IPS-18a (cell line): ENCODE measurements around the gene STXBP4.

ENCODE experiments used
- H3K27ac ChIP-seq: one replicate; pipeline ENCODE4 v1.5.1; 2013; ENCODE audit warnings: low read length
- H3K27me3 ChIP-seq: one replicate; pipeline ENCODE4 v1.6.1; 2013; ENCODE audit warnings: mild to moderate bottlenecking, low read length; ENCODE audit not compliant: control insufficient read depth, insufficient read depth
- H3K36me3 ChIP-seq: one replicate; pipeline ENCODE4 v1.6.1; 2013; ENCODE audit warnings: low read depth, low read length; ENCODE audit not compliant: control insufficient read depth
- H3K4me1 ChIP-seq: one replicate; pipeline ENCODE4 v1.6.1; 2013; ENCODE audit warnings: low read depth, low read length; ENCODE audit not compliant: control insufficient read depth
- H3K4me3 ChIP-seq: one replicate; pipeline ENCODE4 v1.5.1; 2013; ENCODE audit warnings: low read length
- H3K9ac ChIP-seq: one replicate; pipeline ENCODE4 v1.6.1; 2013; ENCODE audit warnings: mild to moderate bottlenecking, low read length, moderate library complexity
- H3K9me3 ChIP-seq: one replicate; pipeline ENCODE4 v1.6.1; 2013; ENCODE audit warnings: low read depth, low read length; ENCODE audit not compliant: control insufficient read depth

STXBP4 gene

GRCh38 chr17:54971901-54972300, 3.3 kb downstream of the STXBP4 start:
- Histone ChIP-seq H3K36me3 (no peaks in the 10 kb centered on the region), H3K4me1 (peaks cover 4% of the 10 kb centered on the region), H3K27ac (no peak overlapping the region), H3K9me3 (no peaks in the 10 kb centered on the region), H3K4me3 (no peak overlapping the region), H3K9ac (no peak overlapping the region), H3K27me3 (no peaks in the 10 kb centered on the region)

GRCh38 chr17:54972406-54973138, 4.0 kb downstream of the STXBP4 start:
- peaks cover 4% of the 10 kb centered on the region for H3K4me1 ChIP-seq
- H3K9ac ChIP-seq, result no peak overlapping the region
- H3K27ac ChIP-seq, result no peak overlapping the region
- H3K4me3 ChIP-seq, result no peak overlapping the region
- no peaks in the 10 kb centered on the region for H3K36me3 ChIP-seq
- H3K27me3 ChIP-seq, result no peaks in the 10 kb centered on the region
- no peaks in the 10 kb centered on the region for H3K9me3 ChIP-seq

- Histone ChIP-seq H3K4me1 (peaks cover 2% of the 10 kb centered on the region), H3K36me3 (no peaks in the 10 kb centered on the region), H3K9me3 (no peaks in the 10 kb centered on the region), H3K27me3 (no peaks in the 10 kb centered on the region), H3K4me3 (no peak overlapping the region), H3K9ac (no peak overlapping the region), H3K27ac (no peak overlapping the region)
Measured at GRCh38 chr17:54974759-54975158, 6.2 kb downstream of the STXBP4 start.

GRCh38 chr17:54976316-54976715, 7.8 kb downstream of the STXBP4 start:
- H3K27ac ChIP-seq, result no peak overlapping the region
- H3K27me3 ChIP-seq, result no peaks in the 10 kb centered on the region
- H3K4me1 ChIP-seq, result no peaks in the 10 kb centered on the region
- H3K9me3 ChIP-seq, result peaks cover 5% of the 10 kb centered on the region
- H3K4me3 ChIP-seq, result no peak overlapping the region
- no peaks in the 10 kb centered on the region for H3K36me3 ChIP-seq
- no peak overlapping the region for H3K9ac ChIP-seq

GRCh38 chr17:54977744-54978143, 9.2 kb downstream of the STXBP4 start:
- Histone ChIP-seq H3K4me1 (no peaks in the 10 kb centered on the region), H3K27ac (no peak overlapping the region), H3K9me3 (peaks cover 5% of the 10 kb centered on the region)

GRCh38 chr17:54979657-54980056, 11.1 kb downstream of the STXBP4 start:
- Histone ChIP-seq H3K4me1 (no peaks in the 10 kb centered on the region), H3K9ac (no peak overlapping the region), H3K36me3 (no peaks in the 10 kb centered on the region), H3K27me3 (no peaks in the 10 kb centered on the region), H3K27ac (no peak overlapping the region), H3K9me3 (peaks cover 5% of the 10 kb centered on the region), H3K4me3 (no peak overlapping the region)

More at GRCh38 chr17:54977744-54978143, 9.2 kb downstream of the STXBP4 start:
- H3K36me3 ChIP-seq, result no peaks in the 10 kb centered on the region
- H3K9ac ChIP-seq, result no peak overlapping the region
- no peak overlapping the region for H3K4me3 ChIP-seq
- no peaks in the 10 kb centered on the region for H3K27me3 ChIP-seq

- Histone ChIP-seq H3K4me1 (no peaks in the 10 kb centered on the region), H3K27ac (no peak overlapping the region), H3K4me3 (no peak overlapping the region), H3K9me3 (peaks cover 5% of the 10 kb centered on the region), H3K36me3 (no peaks in the 10 kb centered on the region), H3K9ac (no peak overlapping the region), H3K27me3 (no peaks in the 10 kb centered on the region)
Measured at GRCh38 chr17:54980375-54980774, 11.8 kb downstream of the STXBP4 start.

GRCh38 chr17:54982399-54982798, 13.8 kb downstream of the STXBP4 start:
- Histone ChIP-seq H3K9ac (no peak overlapping the region), H3K36me3 (peaks cover 1% of the 10 kb centered on the region), H3K9me3 (peaks cover 5% of the 10 kb centered on the region), H3K27me3 (no peaks in the 10 kb centered on the region), H3K27ac (no peak overlapping the region), H3K4me3 (no peak overlapping the region), H3K4me1 (no peaks in the 10 kb centered on the region)

- Histone ChIP-seq H3K9me3 (peaks cover 5% of the 10 kb centered on the region), H3K27ac (no peak overlapping the region), H3K4me3 (no peak overlapping the region), H3K36me3 (peaks cover 3% of the 10 kb centered on the region), H3K4me1 (no peaks in the 10 kb centered on the region), H3K9ac (no peak overlapping the region), H3K27me3 (no peaks in the 10 kb centered on the region)
Measured at GRCh38 chr17:54983260-54983659, 14.7 kb downstream of the STXBP4 start.

GRCh38 chr17:54985476-54985875, 16.9 kb downstream of the STXBP4 start:
- H3K27ac ChIP-seq, result no peak overlapping the region
- no peak overlapping the region for H3K9ac ChIP-seq
- H3K9me3 ChIP-seq, result peaks cover 2% of the 10 kb centered on the region
- no peak overlapping the region for H3K4me3 ChIP-seq
- H3K36me3 ChIP-seq, result peaks cover 3% of the 10 kb centered on the region
- no peaks in the 10 kb centered on the region for H3K27me3 ChIP-seq
- no peaks in the 10 kb centered on the region for H3K4me1 ChIP-seq

GRCh38 chr17:54990118-54990517, 21.6 kb downstream of the STXBP4 start:
- Histone ChIP-seq H3K4me1 (no peaks in the 10 kb centered on the region), H3K9me3 (no peaks in the 10 kb centered on the region), H3K27me3 (no peaks in the 10 kb centered on the region), H3K27ac (no peak overlapping the region), H3K4me3 (no peak overlapping the region), H3K36me3 (peaks cover 8% of the 10 kb centered on the region), H3K9ac (no peak overlapping the region)

- Histone ChIP-seq H3K36me3 (peaks cover 8% of the 10 kb centered on the region), H3K4me3 (no peak overlapping the region), H3K9ac (no peak overlapping the region), H3K9me3 (no peaks in the 10 kb centered on the region), H3K27me3 (no peaks in the 10 kb centered on the region), H3K27ac (no peak overlapping the region), H3K4me1 (no peaks in the 10 kb centered on the region)
Measured at GRCh38 chr17:54991567-54991966, 23.0 kb downstream of the STXBP4 start.
